GM12878 (cell line): ENCODE results near the gene RAP1GDS1. TPM values are rescaled to one million over a fixed set of nuclear protein-coding genes. Genes with fewer than 3 reads are reported as not detected.

Experiments used
- ATAC-seq: fragments of 200-7000 bp; cut with Tn5 transposase; 3 replicates; pipeline ENCODE4 v1.9.1; 2020; ENCODE audit warnings: mild to moderate bottlenecking, moderate library complexity
- BruUV-seq: library from RNA; stranded (reverse); fragments of 400-500 nt; replicated peaks from 2 replicates; lab custom pipeline; 2021; lab: Mats Ljungman, UMichigan
- CTCF ChIA-PET: fragments of 300-600 bp; sonication (Branson Sonifier 250); formaldehyde crosslinking; extraction: SDS; loops from one replicate; lab custom pipeline; 2021; ENCODE audit warnings: inconsistent platforms; lab: Yijun Ruan, JAX
- POLR2A ChIA-PET: fragments of 350-600 bp; formaldehyde crosslinking; extraction: SDS; loops from one replicate; lab custom pipeline; 2021; ENCODE audit warnings: inconsistent platforms; lab: Charles Lee
- RAD21 ChIA-PET: fragments of 300-600 bp; sonication (Branson Sonifier 250); formaldehyde crosslinking; loops from one replicate; lab custom pipeline; 2023; ENCODE audit warnings: antibody characterized with exemption; ENCODE audit not compliant: unreplicated experiment; lab: Charles Lee
- SMC1A ChIA-PET: fragments of 300-600 bp; sonication (Branson Sonifier 250); formaldehyde crosslinking; loops from one replicate; lab custom pipeline; 2023; ENCODE audit not compliant: unreplicated experiment, uncharacterized antibody; lab: Charles Lee
- DNase-seq: peaks from one replicate; pipeline ENCODE4 v3.0.0-alpha.2; 2011; ENCODE audit warnings: low read depth, low spot score
- FAIRE-seq: peaks from 3 replicates; lab custom pipeline; 2011; peaks lifted over from hg19 to GRCh38; lab: Jason Lieb, UNC
- H2AFZ ChIP-seq: 2 replicates; pipeline ENCODE4 v1.6.0; 2011; ENCODE audit warnings: low read depth, low read length, control low read depth; ENCODE audit not compliant: control insufficient read depth
- H3K27ac ChIP-seq: 2 replicates; pipeline ENCODE4 v1.5.1; 2011; ENCODE audit warnings: control low read depth; ENCODE audit not compliant: control insufficient read depth, insufficient read depth
- H3K27me3 ChIP-seq, 2 experiments: replicated peaks in 1 of 2; 2 replicates each; pipeline versions ENCODE4 v1.6.0 to v1.6.1; 2011; ENCODE audit warnings: low read length in 1 of 2; ENCODE audit not compliant: control insufficient read depth in 2 of 2, insufficient read depth in 2 of 2
- H3K36me3 ChIP-seq, 2 experiments: 2 replicates each; pipeline ENCODE4 v1.5.1; 2011; ENCODE audit warnings: low read length in 1 of 2; ENCODE audit not compliant: control insufficient read depth in 2 of 2, insufficient read depth in 2 of 2
- H3K4me1 ChIP-seq: 2 replicates; pipeline ENCODE4 v1.6.1; 2011; ENCODE audit warnings: mild to moderate bottlenecking, low read length, moderate library complexity, mixed read lengths; ENCODE audit not compliant: control insufficient read depth, insufficient read depth
- H3K4me2 ChIP-seq: 2 replicates; pipeline ENCODE4 v1.6.0; 2011; ENCODE audit warnings: control low read depth; ENCODE audit not compliant: control insufficient read depth, insufficient read depth
- H3K4me3 ChIP-seq: fragments of 200-600 bp; sonication (generic); 2 replicates; pipeline ENCODE4 v1.5.1; 2016
- H3K79me2 ChIP-seq: 2 replicates; pipeline ENCODE4 v1.6.0; 2011; ENCODE audit warnings: low read length; ENCODE audit not compliant: control insufficient read depth, insufficient read depth
- H3K9ac ChIP-seq: 2 replicates; pipeline ENCODE4 v1.8.0; 2011; ENCODE audit warnings: low read length, control low read depth, mixed read lengths; ENCODE audit not compliant: control insufficient read depth, insufficient read depth
- H3K9me3 ChIP-seq: replicated peaks from 3 replicates; pipeline ENCODE4 v1.5.1; 2011; ENCODE audit warnings: mild to moderate bottlenecking, low read length; ENCODE audit not compliant: control insufficient read depth, insufficient read depth
- H4K20me1 ChIP-seq: 2 replicates; pipeline ENCODE4 v1.6.0; 2011; ENCODE audit not compliant: control insufficient read depth, insufficient read depth
- EP300 ChIP-seq, 2 experiments: fragments of 150-350 bp in 1 of 2; IDR thresholded peaks; 2 replicates each; pipeline ENCODE4 v1.6.1; 2011 to 2012; ENCODE audit warnings: low read depth in 2 of 2, low read length in 2 of 2, borderline replicate concordance in 1 of 2, improper control_type of control experiment in 1 of 2, inconsistent platforms in 1 of 2; ENCODE audit not compliant: control insufficient read depth in 1 of 2
- GATAD2B ChIP-seq: fragments of 450-650 bp; conservative IDR thresholded peaks from 2 replicates; pipeline ENCODE4 v1.6.1; 2017; ENCODE audit warnings: low read depth, mild to moderate bottlenecking, moderate library complexity
- MLLT1 ChIP-seq: fragments of 450-650 bp; IDR thresholded peaks from 2 replicates; pipeline ENCODE4 v1.6.1; 2016; ENCODE audit warnings: mild to moderate bottlenecking
- MXI1 ChIP-seq: fragments of 150-350 bp; IDR thresholded peaks from 2 replicates; pipeline ENCODE4 v1.6.1; 2011; ENCODE audit warnings: low read depth, mild to moderate bottlenecking, inconsistent platforms, low read length, improper control_type of control experiment
- MYC ChIP-seq: IDR thresholded peaks from 2 replicates; pipeline ENCODE4 v1.6.1; 2011; ENCODE audit warnings: mild to moderate bottlenecking, low read length, moderate library complexity, inconsistent platforms; ENCODE audit not compliant: insufficient read depth, insufficient replicate concordance, insufficient read length, severe bottlenecking
- PKNOX1 ChIP-seq: fragments of 450-650 bp; IDR thresholded peaks from 2 replicates; pipeline ENCODE4 v1.6.1; 2016; ENCODE audit warnings: mild to moderate bottlenecking
- RAD51 ChIP-seq: fragments of 450-650 bp; IDR thresholded peaks from 2 replicates; pipeline ENCODE4 v1.6.1; 2016; ENCODE audit warnings: moderate library complexity, mild to moderate bottlenecking, inconsistent platforms
- REST ChIP-seq: IDR thresholded peaks from 2 replicates; pipeline ENCODE4 v1.6.1; 2012; ENCODE audit warnings: mild to moderate bottlenecking, low read depth, low read length
- SIX5 ChIP-seq: IDR thresholded peaks from 2 replicates; pipeline ENCODE4 v1.6.1; 2011; ENCODE audit warnings: mild to moderate bottlenecking, low read depth, low read length, moderate library complexity; ENCODE audit not compliant: severe bottlenecking
- SP1 ChIP-seq: IDR thresholded peaks from one replicate; pipeline ENCODE4 v1.6.1; 2011; ENCODE audit warnings: low read depth, low read length
- STAT1 ChIP-seq: fragments of 450-650 bp; conservative IDR thresholded peaks from 2 replicates; pipeline ENCODE4 v1.6.1; 2014; ENCODE audit warnings: antibody characterized with exemption, mild to moderate bottlenecking
- ZBTB33 ChIP-seq: fragments of 450-650 bp; IDR thresholded peaks from 2 replicates; pipeline ENCODE4 v1.6.1; 2017; ENCODE audit warnings: mild to moderate bottlenecking
- WGBS: methylation state at CpG from one replicate; pipeline ENCODE4 v1.1.6; 2016; ENCODE audit warnings: low lambda C conversion rate; ENCODE audit not compliant: insufficient replicate concordance, insufficient coverage; ENCODE audit errors: missing lambda C conversion rate; 5-methylcytosine and 5-hydroxymethylcytosine counted together
- in situ Hi-C: fragments of 300-500 bp; cut with MboI; formaldehyde crosslinking; loops from 9 replicates; pipeline ENCODE4 v1.14.3; 2018; ENCODE audit warnings: mixed read lengths
- intact Hi-C: fragments of 100-400 bp; cut with micrococcal nuclease; formaldehyde crosslinking; loops from one replicate; pipeline ENCODE4 v1.14.2; 2022; ENCODE audit not compliant: unreplicated experiment
- polyA plus RNA-seq, 11 experiments: library from polyadenylated mRNA; depleted of rRNA in 4 of 11; unstranded in 6 of 11; stranded (reverse) in 5 of 11; fragments of >200 nt; fragmentation: Nextera tagmentation in 4 of 11; fragmentation: Illumina TruSeq in 1 of 11; extraction: Ambion mirVana in 4 of 11; extraction: Trizol in 1 of 11; gene quantifications; 1 replicate in 1 of 11; 2 replicates in 10 of 11; pipeline versions ENCODE4 v1.2.1 to v1.2.3, GENCODE V29; 2011 to 2016; ENCODE audit warnings: inconsistent platforms in 2 of 11, missing spikeins in 2 of 11, low read depth in 1 of 11
- total RNA-seq, 4 experiments: library from RNA; depleted of rRNA in 3 of 4; stranded (reverse); fragments of >200 nt in 3 of 4; fragmentation: Illumina TruSeq in 1 of 4; extraction: Trizol in 1 of 4; gene quantifications; 2 replicates each; pipeline versions ENCODE4 v1.2.1 to v1.2.3, GENCODE V29; 2013 to 2021

Gene RAP1GDS1
- total and polyA plus RNA-seq, 10 of the 15 experiments (the other 5 are each of a cell fraction or from before 2014, with no cell fraction given) = 12.0 to 30.5 (median 20.7) TPM

GRCh38 chr4:98387345-98388026, 126.3 kb downstream of the RAP1GDS1 start (continued):
- no peak for TF ChIP-seq EP300 (IDR thresholded peaks at IDR 0.05; ENCODE audit: borderline replicate concordance in 1 of 2, control insufficient read depth in 1 of 2, low read depth in 2 of 2, low read length in 2 of 2)

GRCh38 chr4:98394134-98394533, 132.9 kb downstream of the RAP1GDS1 start:
- RAD21 ChIA-PET = no interaction called here
- TF ChIP-seq SP1 (no peak), GATAD2B (no peak), PKNOX1 (no peak), SIX5 (no peak), MLLT1 (no peak), REST (no peak), STAT1 (no peak), RAD51 (no peak), ZBTB33 (no peak), MYC (no peak), MXI1 (no peak)

More at GRCh38 chr4:98394134-98394533, 132.9 kb downstream of the RAP1GDS1 start:
- ChIA-PET POLR2A (no interaction called here), CTCF (no interaction called here), SMC1A (no interaction called here)
- intact Hi-C loops = no loop called here
- no peaks in the 10 kb centered on the region for H3K36me3 ChIP-seq
- H3K4me1 ChIP-seq = no peaks in the 10 kb centered on the region
- FAIRE-seq (no peak), DNase-seq (no peak), ATAC-seq (no peak)
- no peaks in the 10 kb centered on the region for H3K79me2 ChIP-seq
- no peak overlapping the region for H3K4me2 ChIP-seq
- no peaks in the 10 kb centered on the region for H3K9me3 ChIP-seq
- no peak overlapping the region for H3K4me3 ChIP-seq
- no peak overlapping the region for H3K9ac ChIP-seq
- no peak overlapping the region for H2AFZ ChIP-seq
- no peaks in the 10 kb centered on the region for H3K27me3 ChIP-seq
- no peak overlapping the region for H3K27ac ChIP-seq
- in situ Hi-C loops = no loop called here
- 50% methylated on average over 1 of the region's 1 CpG for WGBS
- no TSS peak for BruUV-seq
- no peaks in the 10 kb centered on the region for H4K20me1 ChIP-seq
